ENCODE measurements around the gene SLC22A7.

GRCh38 chr6:43294536-43294935, 3.5 kb upstream of the SLC22A7 start:
- TF ChIP-seq CTCF (IDR thresholded peaks at IDR 0.05) (no peak), EZH2 (IDR thresholded peaks at IDR 0.05; ENCODE audit: borderline replicate concordance, insufficient read depth, low read depth, low read length, poor library complexity, severe bottlenecking) (no peak)

Data from B cell (primary cell).